ENCODE data around the gene SLTM. TPM values are rescaled to one million over a fixed set of nuclear protein-coding genes. Genes with fewer than 3 reads are reported as not detected.
A peak's percentile ranks its signal among the peaks of the same experiment; 100 is the strongest.

The SLTM gene
- total RNA-seq, 2 experiments from 2014 or later, result 183 to 189 TPM

DNA sequence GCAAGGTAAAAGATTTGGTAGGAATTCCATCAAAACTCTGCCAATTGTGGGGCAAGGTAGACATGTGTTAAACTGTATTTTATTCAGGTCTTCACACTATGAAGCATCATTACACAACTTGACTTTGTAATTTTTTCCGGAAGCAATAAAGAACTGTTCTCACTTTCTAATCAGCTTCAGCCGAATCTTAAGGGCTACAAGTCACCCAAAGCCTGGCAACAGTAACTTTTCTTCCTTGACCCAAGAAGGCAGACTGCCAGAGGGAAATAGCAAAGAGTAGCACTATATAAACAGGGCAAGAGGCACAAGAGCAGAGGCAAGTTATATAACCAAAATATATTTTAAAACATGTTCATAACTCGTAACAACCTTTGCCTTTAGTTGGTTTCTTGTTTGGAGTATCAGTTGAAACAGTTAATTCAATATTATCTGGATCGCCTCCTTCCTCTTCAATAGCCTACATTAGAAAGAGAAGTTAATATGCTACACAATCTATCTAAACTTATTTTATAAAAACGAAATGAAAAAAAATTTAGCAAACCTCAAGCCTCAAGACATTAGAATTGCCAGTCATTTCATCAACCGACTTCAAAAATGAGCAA is 1.4 kb downstream of the SLTM start:
- CTCF ChIA-PET, result interaction anchor here (1.0 to 1.6 kb wide), 2 partner anchors 9 to 19 kb away, joined by 3 read pairs; no protein-coding TSS in a partner anchor
- ATAC-seq (ENCODE audit: poor library complexity) (no peak), DNase-seq (peak in 3 of 14 experiments; percentile 16 to 35 (median 23))
- Mint-ChIP-seq H3K4me1 (ENCODE audit: low read depth) (peaks cover 38% of the 10 kb centered on the region), H3K9me3 (no peaks in the 10 kb centered on the region), H3K27ac (peak overlapping the region; percentile 99), H3K4me3 (peak overlapping the region; percentile 94), H3K27me3 (no peaks in the 10 kb centered on the region), H3K36me3 (ENCODE audit: low read depth) (peaks cover 53% of the 10 kb centered on the region)
- Histone ChIP-seq H3K4me3 (ENCODE audit: low read length) (peak overlapping the region; percentile 86), H3K27me3 (ENCODE audit: control insufficient read depth in 1 of 2, insufficient read depth in 2 of 2, low read length in 2 of 2) (no peaks in the 10 kb centered on the region), H3K9me3 (ENCODE audit: control insufficient read depth in 1 of 2, insufficient read depth in 1 of 2, low read length in 2 of 2) (no peaks in the 10 kb centered on the region), H3K4me1 (ENCODE audit: insufficient read depth, low read length) (peaks cover 15% of the 10 kb centered on the region), H3K27ac (ENCODE audit: low read depth in 1 of 2, low read length in 2 of 2) (peak overlapping the region; percentile 76 to 96), H3K36me3 (ENCODE audit: insufficient read depth, low read length) (peaks cover 25% of the 10 kb centered on the region)
- POLR2A ChIA-PET, result interaction anchor here (0.6 to 1.8 kb wide), 5 partner anchors 10 to 1466 kb away, joined by 3 to 8 read pairs (median 3); partner anchors contain the start of genes ADAM10 and MINDY2
- TF ChIP-seq, protein P1, sequence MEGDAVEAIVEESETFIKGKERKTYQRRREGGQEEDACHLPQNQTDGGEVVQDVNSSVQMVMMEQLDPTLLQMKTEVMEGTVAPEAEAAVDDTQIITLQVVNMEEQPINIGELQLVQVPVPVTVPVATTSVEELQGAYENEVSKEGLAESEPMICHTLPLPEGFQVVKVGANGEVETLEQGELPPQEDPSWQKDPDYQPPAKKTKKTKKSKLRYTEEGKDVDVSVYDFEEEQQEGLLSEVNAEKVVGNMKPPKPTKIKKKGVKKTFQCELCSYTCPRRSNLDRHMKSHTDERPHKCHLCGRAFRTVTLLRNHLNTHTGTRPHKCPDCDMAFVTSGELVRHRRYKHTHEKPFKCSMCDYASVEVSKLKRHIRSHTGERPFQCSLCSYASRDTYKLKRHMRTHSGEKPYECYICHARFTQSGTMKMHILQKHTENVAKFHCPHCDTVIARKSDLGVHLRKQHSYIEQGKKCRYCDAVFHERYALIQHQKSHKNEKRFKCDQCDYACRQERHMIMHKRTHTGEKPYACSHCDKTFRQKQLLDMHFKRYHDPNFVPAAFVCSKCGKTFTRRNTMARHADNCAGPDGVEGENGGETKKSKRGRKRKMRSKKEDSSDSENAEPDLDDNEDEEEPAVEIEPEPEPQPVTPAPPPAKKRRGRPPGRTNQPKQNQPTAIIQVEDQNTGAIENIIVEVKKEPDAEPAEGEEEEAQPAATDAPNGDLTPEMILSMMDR (IDR thresholded peaks at IDR 0.05), result no peak
- intact Hi-C loops (cut with DNase I, micrococcal nuclease), result loop anchor here (2.0 to 10.0 kb wide), 6 partner anchors 53 to 1553 kb away; partner anchors contain the start of genes RNF111 (in 2 of the 2), BNIP2 (in 1 of the 2), GTF2A2 (in 1 of the 2) and MINDY2 (in 1 of the 2)

DNA sequence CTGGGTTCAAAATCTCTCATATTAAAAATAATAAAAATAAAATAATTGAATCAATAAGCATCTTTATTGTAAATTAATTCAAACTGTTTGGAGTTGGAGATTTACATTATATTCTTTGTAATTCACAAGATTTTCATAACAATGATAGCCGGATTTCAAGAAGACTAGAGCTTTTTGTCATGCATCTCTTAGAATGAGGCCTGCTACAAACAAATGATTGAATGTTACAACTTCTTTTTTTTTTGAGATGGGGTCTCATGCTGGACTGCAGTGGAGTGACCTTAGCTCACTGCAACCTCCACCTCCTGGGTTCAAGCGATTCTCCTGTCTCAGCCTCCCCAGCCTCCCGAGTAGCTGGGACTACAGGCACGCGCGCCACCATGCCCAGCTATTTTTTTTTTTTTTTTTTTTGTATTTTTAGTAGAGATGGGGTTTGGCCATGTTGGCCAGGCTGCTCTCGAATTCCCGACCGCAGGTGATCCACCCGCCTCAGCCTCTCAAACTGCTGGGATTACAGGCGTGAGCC is 3.5 kb downstream of the SLTM start:
- ChIA-PET CTCF (no interaction called here), POLR2A (no interaction called here)
- DNase-seq (no peak), ATAC-seq (ENCODE audit: poor library complexity) (no peak)
- intact Hi-C loops (cut with DNase I, micrococcal nuclease), result loop anchor here (5.0 to 10.0 kb wide), 5 partner anchors 55 to 1555 kb away; partner anchors contain the start of genes BNIP2 (in 1 of the 2), GTF2A2 (in 1 of the 2), MINDY2 (in 1 of the 2) and RNF111 (in 1 of the 2)
- TF ChIP-seq, protein P1 (IDR thresholded peaks at IDR 0.05), result no peak
- Histone ChIP-seq H3K4me1 (ENCODE audit: insufficient read depth, low read length) (peaks cover 15% of the 10 kb centered on the region), H3K4me3 (ENCODE audit: low read length) (no peak overlapping the region), H3K9me3 (ENCODE audit: control insufficient read depth in 1 of 2, insufficient read depth in 1 of 2, low read length in 2 of 2) (no peaks in the 10 kb centered on the region), H3K27ac (ENCODE audit: low read depth in 1 of 2, low read length in 2 of 2) (no peak overlapping the region), H3K27me3 (ENCODE audit: control insufficient read depth in 1 of 2, insufficient read depth in 2 of 2, low read length in 2 of 2) (no peaks in the 10 kb centered on the region), H3K36me3 (ENCODE audit: insufficient read depth, low read length) (peaks cover 40% of the 10 kb centered on the region)
- Mint-ChIP-seq H3K9me3 (no peaks in the 10 kb centered on the region), H3K4me3 (no peak overlapping the region), H3K27ac (no peak overlapping the region), H3K36me3 (ENCODE audit: low read depth) (peaks cover 73% of the 10 kb centered on the region), H3K27me3 (no peaks in the 10 kb centered on the region), H3K4me1 (ENCODE audit: low read depth) (peaks cover 47% of the 10 kb centered on the region)

DNA sequence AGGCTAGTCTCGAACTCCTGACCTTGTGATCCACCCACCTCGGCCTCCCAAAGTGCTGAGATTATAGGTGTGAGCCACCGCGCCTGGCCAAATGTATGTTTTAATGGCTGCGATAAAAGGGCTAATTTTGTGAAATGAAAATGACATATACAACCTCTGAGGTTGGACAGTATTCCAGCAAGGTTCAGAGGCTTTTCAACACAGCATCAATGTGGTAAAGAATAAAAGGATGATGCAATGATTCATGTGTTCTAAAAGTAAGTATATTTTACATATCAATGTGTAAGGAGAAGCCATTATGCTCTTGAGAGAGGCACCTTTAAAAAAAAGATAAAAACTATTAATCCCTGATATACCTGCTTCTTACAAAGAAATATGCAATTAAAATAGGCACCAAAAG is 6.7 kb downstream of the SLTM start:
- no peaks in the 10 kb centered on the region for H3K9me3 Mint-ChIP-seq

More for the DNA sequence above, 6.7 kb downstream of the SLTM start:
- intact Hi-C loops (cut with DNase I, micrococcal nuclease), result no loop called here
- H3K36me3 ChIP-seq (ENCODE audit: insufficient read depth, low read length), result peaks cover 53% of the 10 kb centered on the region
- Mint-ChIP-seq H3K4me3 (no peak overlapping the region), H3K4me1 (ENCODE audit: low read depth) (peaks cover 47% of the 10 kb centered on the region), H3K27ac (no peak overlapping the region), H3K27me3 (no peaks in the 10 kb centered on the region), H3K36me3 (ENCODE audit: low read depth) (peaks cover 76% of the 10 kb centered on the region)
- no peak overlapping the region for H3K27ac ChIP-seq (ENCODE audit: low read depth in 1 of 2, low read length in 2 of 2)
- ChIA-PET POLR2A (interaction anchor here (1.7 kb wide), 1 partner anchor 11 kb away, joined by 5 read pairs; no protein-coding TSS in a partner anchor), CTCF (no interaction called here)
- ATAC-seq (ENCODE audit: poor library complexity) (no peak), DNase-seq (no peak)
- H3K4me3 ChIP-seq (ENCODE audit: low read length), result no peak overlapping the region
- H3K4me1 ChIP-seq (ENCODE audit: insufficient read depth, low read length), result peaks cover 20% of the 10 kb centered on the region
- no peaks in the 10 kb centered on the region for H3K27me3 ChIP-seq (ENCODE audit: control insufficient read depth in 1 of 2, insufficient read depth in 2 of 2, low read length in 2 of 2)
- no peaks in the 10 kb centered on the region for H3K9me3 ChIP-seq (ENCODE audit: control insufficient read depth in 1 of 2, insufficient read depth in 1 of 2, low read length in 2 of 2)
- TF ChIP-seq, protein P1 (IDR thresholded peaks at IDR 0.05), result no peak

Measured in CD4-positive, alpha-beta T cell (primary cell).